Measurements from ENCODE around the gene SFXN4.
"Not testable (repeated sequence)": the region's sequence is repeated elsewhere in the genome, so short reads cannot be mapped to it uniquely, and the experiment has no call there.

Gene SFXN4

GRCh38 chr10:119161680-119162451 is 3.6 kb downstream of the SFXN4 start:
- Histone ChIP-seq H3K27ac (no peak overlapping the region), H2AFZ (no peak overlapping the region), H3K4me3 (ENCODE audit: low read depth, low read length) (no peak overlapping the region), H3K9ac (no peak overlapping the region), H3K36me3 (ENCODE audit: control insufficient read depth, insufficient read depth, low read length) (no peaks in the 10 kb centered on the region), H3K9me3 (ENCODE audit: control insufficient read depth, low read length) (no peaks in the 10 kb centered on the region), H3K4me1 (peaks cover 5% of the 10 kb centered on the region), H3K27me3 (ENCODE audit: control insufficient read depth, insufficient read depth, low read length) (no peaks in the 10 kb centered on the region), H3K4me2 (ENCODE audit: low read length) (peak overlapping the region; percentile 57), H3K79me2 (no peaks in the 10 kb centered on the region)
- no peak for TF ChIP-seq CTCF (IDR thresholded peaks at IDR 0.05)

- Histone ChIP-seq H2AFZ (no peak overlapping the region), H3K9me3 (ENCODE audit: control insufficient read depth, low read length) (no peaks in the 10 kb centered on the region), H3K36me3 (ENCODE audit: control insufficient read depth, insufficient read depth, low read length) (no peaks in the 10 kb centered on the region), H3K4me1 (peaks cover under 1% of the 10 kb centered on the region), H3K27ac (no peak overlapping the region), H3K9ac (no peak overlapping the region), H3K27me3 (ENCODE audit: control insufficient read depth, insufficient read depth, low read length) (no peaks in the 10 kb centered on the region), H3K79me2 (no peaks in the 10 kb centered on the region), H3K4me3 (ENCODE audit: low read depth, low read length) (no peak overlapping the region), H3K4me2 (ENCODE audit: low read length) (no peak overlapping the region)
- no peak for TF ChIP-seq CTCF (IDR thresholded peaks at IDR 0.05)
Observed at GRCh38 chr10:119159332-119159731, 6.2 kb downstream of the SFXN4 start.

- no peak for TF ChIP-seq CTCF (IDR thresholded peaks at IDR 0.05)
- no peaks in the 10 kb centered on the region for H3K79me2 ChIP-seq
- no peak overlapping the region for H3K4me2 ChIP-seq (ENCODE audit: low read length)
- no peaks in the 10 kb centered on the region for H3K36me3 ChIP-seq (ENCODE audit: control insufficient read depth, insufficient read depth, low read length)
- no peaks in the 10 kb centered on the region for H3K27me3 ChIP-seq (ENCODE audit: control insufficient read depth, insufficient read depth, low read length)
- no peak overlapping the region for H3K27ac ChIP-seq
- no peaks in the 10 kb centered on the region for H3K4me1 ChIP-seq
- no peak overlapping the region for H3K9ac ChIP-seq
- no peaks in the 10 kb centered on the region for H3K9me3 ChIP-seq (ENCODE audit: control insufficient read depth, low read length)
- H2AFZ ChIP-seq = no peak overlapping the region
- H3K4me3 ChIP-seq (ENCODE audit: low read depth, low read length) = no peak overlapping the region
Observed at GRCh38 chr10:119153661-119154060, 11.9 kb downstream of the SFXN4 start.

- Histone ChIP-seq H3K36me3 (ENCODE audit: control insufficient read depth, insufficient read depth, low read length) (no peaks in the 10 kb centered on the region), H3K27me3 (ENCODE audit: control insufficient read depth, insufficient read depth, low read length) (no peaks in the 10 kb centered on the region), H3K27ac (no peak overlapping the region), H2AFZ (no peak overlapping the region), H3K4me2 (ENCODE audit: low read length) (no peak overlapping the region), H3K4me3 (ENCODE audit: low read depth, low read length) (no peak overlapping the region), H3K9me3 (ENCODE audit: control insufficient read depth, low read length) (no peaks in the 10 kb centered on the region), H3K79me2 (no peaks in the 10 kb centered on the region), H3K4me1 (no peaks in the 10 kb centered on the region), H3K9ac (no peak overlapping the region)
- no peak for TF ChIP-seq CTCF (IDR thresholded peaks at IDR 0.05)
Observed at GRCh38 chr10:119153041-119153440, 12.5 kb downstream of the SFXN4 start.

GRCh38 chr10:119151601-119152000 is 13.9 kb downstream of the SFXN4 start:
- not testable (repeated sequence) for H3K4me1 ChIP-seq; H3K36me3 ChIP-seq (ENCODE audit: control insufficient read depth, insufficient read depth, low read length); H3K4me2 ChIP-seq (ENCODE audit: low read length); H3K9ac ChIP-seq; H3K27ac ChIP-seq; H3K27me3 ChIP-seq (ENCODE audit: control insufficient read depth, insufficient read depth, low read length); H3K79me2 ChIP-seq; H3K9me3 ChIP-seq (ENCODE audit: control insufficient read depth, low read length); H3K4me3 ChIP-seq (ENCODE audit: low read depth, low read length); H2AFZ ChIP-seq
